Choroid plexus epithelial cell (primary cell): Measurements from ENCODE around the gene SH3RF2.
A peak's percentile ranks its signal among the peaks of the same experiment; 100 is the strongest.

ENCODE experiments used
- DNase-seq: peaks from one replicate; pipeline ENCODE4 v3.0.0-alpha.2; 2010; ENCODE audit warnings: low read depth
- H3K4me3 ChIP-seq: 2 replicates; pipeline ENCODE4 v1.5.1; 2011; ENCODE audit warnings: low read depth, mild to moderate bottlenecking, control low read depth, low read length, moderate library complexity
- CTCF ChIP-seq: conservative IDR thresholded peaks from 2 replicates; pipeline ENCODE4 v1.5.1; 2011; ENCODE audit warnings: low read depth, mild to moderate bottlenecking, control low read depth, inconsistent platforms, low read length, moderate library complexity

The SH3RF2 gene

DNA sequence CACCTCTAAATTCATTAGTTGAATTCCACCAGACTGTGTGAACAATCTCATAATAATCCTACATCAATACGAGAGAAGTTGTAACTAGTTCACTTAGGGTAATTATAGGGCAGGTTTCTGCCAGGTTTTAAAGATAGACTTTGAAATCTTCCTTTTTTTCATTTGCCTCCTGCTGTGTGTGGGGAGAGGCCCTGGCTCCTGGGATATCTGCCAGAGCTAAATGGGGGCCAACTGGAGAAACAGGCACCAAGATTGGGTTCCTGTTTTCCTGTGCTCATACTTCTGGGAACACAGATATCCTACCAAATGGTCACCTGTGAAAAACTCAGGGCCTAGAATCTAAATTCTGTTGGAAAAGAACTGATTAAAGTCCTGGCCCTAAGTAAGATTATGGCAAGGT lies 42.3 kb downstream of the SH3RF2 start:
- DNase-seq, result no peak
- H3K4me3 ChIP-seq, result no peak overlapping the region
- TF ChIP-seq CTCF, result no peak

GRCh38 chr5:145979270-145980223 lies 43.2 kb downstream of the SH3RF2 start:
- H3K4me3 ChIP-seq, result no peak overlapping the region
- no peak for TF ChIP-seq CTCF
- no peak for DNase-seq

GRCh38 chr5:145980259-145980658 lies 43.9 kb downstream of the SH3RF2 start:
- H3K4me3 ChIP-seq, result no peak overlapping the region
- TF ChIP-seq CTCF, result no peak
- DNase-seq, result no peak

DNA sequence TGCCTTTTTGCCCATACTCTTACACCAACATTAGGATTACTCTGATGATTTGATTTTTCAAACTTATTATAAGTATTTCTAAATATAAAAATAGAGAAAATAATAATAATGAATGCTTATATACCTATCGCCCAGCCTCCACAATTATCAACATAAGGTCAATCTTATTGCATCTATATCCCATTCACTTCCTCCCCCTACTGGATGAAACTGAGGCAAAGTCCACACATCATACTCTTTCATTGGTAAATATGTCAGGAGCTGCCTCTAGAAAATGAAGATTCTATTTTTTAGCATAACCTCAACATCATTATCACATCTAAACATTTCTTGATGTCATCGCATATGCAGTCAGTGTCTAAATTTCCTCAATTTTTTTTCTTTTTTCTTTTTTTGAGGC lies 44.3 kb downstream of the SH3RF2 start:
- H3K4me3 ChIP-seq, result no peak overlapping the region
- peak; percentile 41 for TF ChIP-seq CTCF
- peak; percentile 29 for DNase-seq

- no peak for DNase-seq
- no peak for TF ChIP-seq CTCF
- H3K4me3 ChIP-seq, result no peak overlapping the region
Measured at GRCh38 chr5:145981589-145982571, 45.5 kb downstream of the SH3RF2 start.

DNA sequence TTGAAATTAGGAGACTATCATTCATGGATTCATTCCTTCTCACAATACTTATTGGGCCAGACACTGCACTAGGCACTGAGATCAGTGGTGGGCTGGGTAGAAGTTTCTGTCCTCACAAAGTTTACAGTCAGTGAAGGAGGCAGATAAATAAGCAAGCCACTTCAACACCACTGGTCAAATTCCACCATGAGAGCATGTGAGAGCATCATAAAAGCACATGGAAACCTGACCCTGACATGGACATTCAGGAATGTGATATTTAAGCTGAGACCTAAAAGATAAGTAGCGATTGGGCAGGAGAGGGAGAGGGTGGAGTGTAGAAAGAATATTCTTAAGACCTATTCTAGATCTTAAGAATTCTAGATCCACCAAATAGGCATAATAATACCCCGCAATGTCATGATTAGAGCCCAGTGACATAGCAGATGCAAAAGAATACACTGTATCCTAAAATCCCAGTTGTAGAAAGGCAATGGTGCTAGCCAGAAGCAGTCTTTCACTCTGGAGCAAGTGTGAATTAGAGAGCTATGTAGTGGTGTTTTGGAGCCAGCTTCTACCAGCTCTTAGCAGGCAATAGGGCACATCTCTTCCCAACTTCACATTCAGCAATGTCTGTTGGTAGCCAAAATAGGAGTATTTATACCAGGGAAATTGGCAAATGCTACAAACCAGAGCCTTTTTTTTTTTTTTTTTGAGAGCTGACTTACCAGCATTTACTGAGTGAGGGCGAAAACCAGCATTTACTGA lies 46.4 kb downstream of the SH3RF2 start:
- H3K4me3 ChIP-seq, result no peak overlapping the region
- peak; percentile 45 for DNase-seq
- no peak for TF ChIP-seq CTCF
